Measurements from ENCODE around the gene CISH. TPM values are rescaled to one million over a fixed set of nuclear protein-coding genes. Genes with fewer than 3 reads are reported as not detected.

CISH gene
- total and polyA plus RNA-seq, 10 of the 15 experiments (the other 5 are each of a cell fraction or from before 2014, with no cell fraction given), result 0.21 to 4.4 (median 1.8) TPM

DNA sequence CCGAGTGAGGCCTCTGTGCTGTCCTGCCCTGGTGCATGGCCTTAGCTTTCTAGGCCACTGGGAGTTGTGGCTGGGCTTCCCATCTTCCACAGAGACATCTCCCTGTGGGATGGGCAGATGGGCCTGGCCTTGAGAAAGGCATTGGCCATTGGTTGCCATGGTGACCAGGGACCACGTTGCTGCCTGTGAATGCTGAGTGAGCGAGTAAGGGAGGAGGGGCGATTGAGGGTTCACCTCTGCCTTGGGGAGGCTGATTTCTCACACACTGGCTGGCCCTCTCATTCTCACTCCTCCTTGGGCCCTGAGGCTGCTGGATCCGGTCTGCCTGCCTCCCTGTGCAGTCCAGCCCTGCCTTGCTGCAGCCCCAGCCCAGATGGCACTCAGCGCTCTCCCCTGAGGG is 36.7 kb upstream of the CISH start:
- WGBS (ENCODE audit: insufficient coverage, insufficient replicate concordance, low lambda C conversion rate, missing lambda C conversion rate), result 33% methylated on average over 6 of the region's 6 CpGs
- ATAC-seq (no peak), FAIRE-seq (no peak), DNase-seq (ENCODE audit: low read depth, low spot score) (no peak)
- Histone ChIP-seq H4K20me1 (ENCODE audit: control insufficient read depth, insufficient read depth) (no peaks in the 10 kb centered on the region; the same call in 1 of the 2 replicates), H3K36me3 (ENCODE audit: control insufficient read depth in 2 of 2, insufficient read depth in 2 of 2, low read length in 1 of 2) (peaks cover 5 to 12% of the 10 kb centered on the region in 2 experiments; a peak in 3 of 4 replicates), H3K4me1 (ENCODE audit: control insufficient read depth, insufficient read depth, low read length) (no peaks in the 10 kb centered on the region), H3K9ac (ENCODE audit: control insufficient read depth, insufficient read depth, low read length) (no peak overlapping the region), H2AFZ (ENCODE audit: control insufficient read depth, low read depth, low read length) (no peak overlapping the region), H3K4me2 (ENCODE audit: control insufficient read depth, insufficient read depth) (no peak overlapping the region), H3K9me3 (replicated peaks; ENCODE audit: control insufficient read depth, insufficient read depth, low read length) (no peaks in the 10 kb centered on the region), H3K27ac (ENCODE audit: control insufficient read depth, insufficient read depth) (no peak overlapping the region), H3K4me3 (no peak overlapping the region), H3K79me2 (ENCODE audit: control insufficient read depth, insufficient read depth, low read length) (no peaks in the 10 kb centered on the region), H3K27me3 (replicated peaks in 1 of 2; ENCODE audit: control insufficient read depth in 2 of 2, insufficient read depth in 2 of 2, low read length in 1 of 2) (no peaks in the 10 kb centered on the region)
- CTCF ChIA-PET, result interaction anchor here (10.8 kb wide), 1 partner anchor 29 kb away, joined by 250 read pairs; the partner anchor contains the start of gene MAPKAPK3
- RAD21 ChIA-PET (ENCODE audit: unreplicated experiment), result no interaction called here
- in situ Hi-C loops (cut with MboI) (no loop called here), intact Hi-C loops (cut with micrococcal nuclease; ENCODE audit: unreplicated experiment) (no loop called here)
- no TSS peak for BruUV-seq (replicated peaks)
- POLR2A ChIA-PET, result no interaction called here
- SMC1A ChIA-PET (ENCODE audit: uncharacterized antibody, unreplicated experiment), result no interaction called here
- TF ChIP-seq ZSCAN29 (IDR thresholded peaks at IDR 0.05) (no peak), SPI1 (IDR thresholded peaks at IDR 0.05; ENCODE audit: borderline replicate concordance, insufficient read depth, low read depth, low read length) (no peak), SMARCA5 (IDR thresholded peaks at IDR 0.05) (no peak), YBX1 (IDR thresholded peaks at IDR 0.05) (no peak)
- TF ChIP-seq, protein P1, sequence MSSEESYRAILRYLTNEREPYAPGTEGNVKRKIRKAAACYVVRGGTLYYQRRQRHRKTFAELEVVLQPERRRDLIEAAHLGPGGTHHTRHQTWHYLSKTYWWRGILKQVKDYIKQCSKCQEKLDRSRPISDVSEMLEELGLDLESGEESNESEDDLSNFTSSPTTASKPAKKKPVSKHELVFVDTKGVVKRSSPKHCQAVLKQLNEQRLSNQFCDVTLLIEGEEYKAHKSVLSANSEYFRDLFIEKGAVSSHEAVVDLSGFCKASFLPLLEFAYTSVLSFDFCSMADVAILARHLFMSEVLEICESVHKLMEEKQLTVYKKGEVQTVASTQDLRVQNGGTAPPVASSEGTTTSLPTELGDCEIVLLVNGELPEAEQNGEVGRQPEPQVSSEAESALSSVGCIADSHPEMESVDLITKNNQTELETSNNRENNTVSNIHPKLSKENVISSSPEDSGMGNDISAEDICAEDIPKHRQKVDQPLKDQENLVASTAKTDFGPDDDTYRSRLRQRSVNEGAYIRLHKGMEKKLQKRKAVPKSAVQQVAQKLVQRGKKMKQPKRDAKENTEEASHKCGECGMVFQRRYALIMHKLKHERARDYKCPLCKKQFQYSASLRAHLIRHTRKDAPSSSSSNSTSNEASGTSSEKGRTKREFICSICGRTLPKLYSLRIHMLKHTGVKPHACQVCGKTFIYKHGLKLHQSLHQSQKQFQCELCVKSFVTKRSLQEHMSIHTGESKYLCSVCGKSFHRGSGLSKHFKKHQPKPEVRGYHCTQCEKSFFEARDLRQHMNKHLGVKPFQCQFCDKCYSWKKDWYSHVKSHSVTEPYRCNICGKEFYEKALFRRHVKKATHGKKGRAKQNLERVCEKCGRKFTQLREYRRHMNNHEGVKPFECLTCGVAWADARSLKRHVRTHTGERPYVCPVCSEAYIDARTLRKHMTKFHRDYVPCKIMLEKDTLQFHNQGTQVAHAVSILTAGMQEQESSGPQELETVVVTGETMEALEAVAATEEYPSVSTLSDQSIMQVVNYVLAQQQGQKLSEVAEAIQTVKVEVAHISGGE (CRISPR knock-in tag; IDR thresholded peaks at IDR 0.05), result no peak

Data from GM12878 (cell line).